ENCODE measurements around the gene CBX4.
A peak's percentile ranks its signal among the peaks of the same experiment; 100 is the strongest.

CBX4 gene

DNA sequence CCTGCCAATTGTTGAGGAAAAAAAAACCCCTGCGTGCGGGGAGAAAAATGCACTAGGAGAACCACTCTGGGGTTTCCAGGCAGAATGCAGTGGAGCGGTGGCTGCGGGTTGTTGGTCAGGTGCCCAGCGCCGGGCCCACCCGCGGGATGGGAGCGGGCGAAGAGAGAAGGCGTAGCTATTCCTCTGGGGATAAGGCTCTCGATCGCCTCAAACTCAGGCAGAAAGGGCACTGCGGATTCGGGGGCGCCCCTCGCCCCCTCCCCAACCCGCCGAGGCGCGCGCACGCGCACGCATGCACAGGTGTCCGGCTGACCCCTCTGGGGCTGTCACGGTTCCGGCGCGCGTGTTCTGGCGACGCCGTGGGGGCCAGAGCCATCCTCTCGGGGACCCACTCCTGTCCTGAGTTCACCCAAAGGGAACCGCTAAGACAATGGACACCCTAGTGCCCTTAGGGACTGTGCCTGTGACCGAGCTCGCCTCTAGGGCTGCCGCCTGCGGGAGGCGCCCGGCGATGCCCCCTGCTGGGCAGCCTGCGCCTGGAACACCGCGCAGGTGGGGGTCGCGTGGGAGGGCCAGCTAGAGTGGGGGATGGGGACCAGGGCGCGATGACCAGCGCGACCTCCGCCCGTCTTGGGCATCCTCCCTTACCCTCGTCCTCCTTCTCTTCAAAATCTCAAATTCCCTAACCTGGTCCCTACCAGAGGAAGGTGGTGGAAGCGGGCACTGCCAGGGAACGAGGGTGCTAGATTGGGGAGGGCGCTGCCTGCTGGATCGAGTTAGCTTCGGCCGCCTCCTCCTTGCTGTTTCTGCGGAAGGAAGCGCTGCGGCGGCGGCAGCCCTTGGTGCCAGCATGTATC is 28.0 kb downstream of the CBX4 start:
- DNase-seq: no peak

GRCh38 chr17:79810130-79811010 is 28.9 kb downstream of the CBX4 start:
- DNase-seq: peak; percentile 81

DNA sequence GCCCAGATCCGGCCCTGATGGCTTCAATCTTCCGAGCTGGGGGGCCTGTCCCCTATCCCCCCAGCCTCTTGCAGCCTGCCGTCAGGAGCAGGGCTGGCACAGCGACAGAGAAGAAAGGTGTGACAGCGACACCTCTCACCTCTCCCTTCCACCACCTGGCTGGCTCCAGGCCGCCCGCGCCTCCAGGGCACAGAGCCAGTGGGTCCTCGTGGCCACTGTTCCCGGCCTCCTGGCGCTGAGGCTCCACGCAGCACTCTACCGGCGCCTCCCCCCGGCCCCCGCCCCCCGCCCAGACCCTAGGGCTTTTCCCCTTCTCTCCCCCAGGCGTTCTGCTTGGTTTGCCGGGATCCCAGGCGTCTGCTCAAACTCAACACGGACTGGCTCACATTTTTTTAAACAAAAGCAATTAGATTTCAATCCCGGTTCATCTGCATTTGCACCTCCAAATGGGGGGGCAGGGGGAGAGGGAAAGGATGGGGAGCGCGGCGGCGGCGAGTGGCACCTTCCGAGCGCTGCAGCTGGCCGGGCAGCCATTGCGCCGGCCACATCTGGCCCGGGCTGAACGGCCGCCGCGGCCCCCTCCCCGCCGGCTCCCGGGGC is 29.6 kb downstream of the CBX4 start:
- no peak for DNase-seq

DNA sequence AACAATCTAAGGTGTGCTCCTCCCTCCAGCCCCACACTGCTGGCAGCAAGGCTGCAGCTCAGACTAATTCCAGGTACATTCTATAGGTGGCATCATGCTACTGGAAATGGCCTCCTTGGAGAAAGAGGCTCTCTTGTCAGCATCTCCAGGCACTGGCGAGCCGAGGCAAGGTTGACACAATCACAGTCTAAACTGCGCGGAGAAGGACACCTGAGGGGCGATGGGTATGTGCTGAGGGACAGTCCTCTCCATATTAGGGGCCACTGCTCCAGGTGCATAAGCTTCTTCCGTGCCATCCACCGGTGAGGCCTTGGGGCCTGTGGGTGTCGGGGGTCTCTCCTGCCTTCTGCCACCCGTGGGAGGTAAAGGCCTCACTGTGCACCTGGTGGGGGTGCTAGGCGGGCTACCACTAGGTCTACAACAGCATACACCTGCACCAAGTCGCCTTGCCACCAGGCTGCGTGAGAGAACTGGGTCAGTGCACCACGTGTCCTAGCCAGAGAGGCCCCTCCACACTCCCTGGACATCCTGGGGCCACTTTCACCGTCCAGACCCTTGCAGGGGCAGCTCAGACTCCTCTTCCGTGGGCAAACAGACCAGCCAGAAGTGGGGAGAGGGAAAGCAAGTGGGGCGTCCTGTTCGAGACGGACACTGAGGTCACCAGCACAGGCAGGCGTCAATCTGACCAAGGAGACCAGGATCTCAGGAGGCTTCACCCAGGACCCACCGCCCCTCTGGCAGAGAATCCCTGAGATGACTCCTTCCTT is 30.3 kb downstream of the CBX4 start:
- DNase-seq: no peak

- DNase-seq: no peak
These were observed 32.1 kb downstream of the CBX4 start for GRCh38 chr17:79806863-79807720.

DNA sequence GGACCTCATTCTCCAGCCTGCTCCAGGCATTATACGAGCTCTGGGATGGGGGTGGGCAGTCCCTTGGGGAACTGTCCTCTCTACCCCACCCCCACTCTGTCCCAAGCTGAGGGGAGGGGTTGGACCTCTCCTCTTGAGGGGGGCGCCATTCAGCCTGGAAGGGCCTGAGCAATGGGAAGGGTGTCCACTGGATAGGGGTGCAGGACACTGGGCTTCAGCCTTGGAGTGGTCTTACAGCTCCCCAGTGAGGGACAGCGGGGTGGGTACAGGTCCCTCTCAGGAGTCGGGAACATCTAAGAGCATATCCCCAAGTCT is 32.8 kb downstream of the CBX4 start:
- DNase-seq: no peak

GRCh38 chr17:79804856-79805696 is 34.2 kb downstream of the CBX4 start:
- DNase-seq: no peak

GRCh38 chr17:79803997-79804855 is 35.0 kb downstream of the CBX4 start:
- peak; percentile 66 for DNase-seq

- no peak for DNase-seq
These were observed 35.7 kb downstream of the CBX4 start for GRCh38 chr17:79803421-79803996.

GRCh38 chr17:79802736-79803420 is 36.4 kb downstream of the CBX4 start:
- DNase-seq: no peak

GRCh38 chr17:79802039-79802735 is 37.1 kb downstream of the CBX4 start:
- DNase-seq: no peak

DNA sequence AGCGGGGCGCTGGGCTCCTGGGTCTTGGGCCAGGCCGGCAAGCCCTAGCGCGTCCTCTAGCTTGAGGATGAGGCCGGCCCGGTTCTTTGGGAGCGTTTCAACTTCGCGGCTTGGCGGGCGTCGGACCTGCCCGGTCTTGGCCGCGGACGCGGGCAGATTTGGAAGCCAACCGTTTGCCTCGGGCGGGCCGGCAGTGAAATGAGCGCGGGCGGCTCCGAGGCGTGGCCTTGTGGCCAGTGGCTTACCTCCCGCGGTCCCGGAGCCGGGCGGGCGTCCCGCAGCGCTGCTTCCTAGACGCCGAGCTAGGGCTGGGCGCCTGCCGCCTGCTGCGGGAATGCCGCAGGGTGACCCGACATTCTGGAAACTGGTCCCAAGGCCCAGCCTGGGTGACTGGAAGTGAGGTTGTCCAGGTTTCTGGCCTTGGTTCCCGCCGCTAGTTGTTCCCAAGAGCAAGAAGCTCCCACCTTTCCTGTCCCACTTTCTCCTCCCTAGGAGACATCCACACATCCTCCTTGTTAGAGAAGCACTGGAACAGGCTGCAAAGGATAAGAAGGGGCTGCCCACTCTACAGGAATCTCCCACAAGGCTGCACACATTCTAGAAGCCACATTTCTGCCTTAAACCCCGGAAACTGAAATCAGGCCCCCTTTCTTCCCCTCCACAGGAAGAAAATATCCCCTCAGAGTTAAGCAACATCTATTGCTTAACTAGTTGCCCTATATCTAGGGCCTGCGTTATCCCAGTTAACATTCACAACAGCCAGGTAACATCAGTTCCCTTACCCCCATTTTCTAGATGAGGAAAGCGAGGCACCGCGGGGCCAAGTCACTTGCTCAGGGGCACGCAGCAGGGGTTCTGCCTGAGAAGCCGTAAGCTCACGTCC is 37.8 kb downstream of the CBX4 start:
- DNase-seq: no peak

DNA sequence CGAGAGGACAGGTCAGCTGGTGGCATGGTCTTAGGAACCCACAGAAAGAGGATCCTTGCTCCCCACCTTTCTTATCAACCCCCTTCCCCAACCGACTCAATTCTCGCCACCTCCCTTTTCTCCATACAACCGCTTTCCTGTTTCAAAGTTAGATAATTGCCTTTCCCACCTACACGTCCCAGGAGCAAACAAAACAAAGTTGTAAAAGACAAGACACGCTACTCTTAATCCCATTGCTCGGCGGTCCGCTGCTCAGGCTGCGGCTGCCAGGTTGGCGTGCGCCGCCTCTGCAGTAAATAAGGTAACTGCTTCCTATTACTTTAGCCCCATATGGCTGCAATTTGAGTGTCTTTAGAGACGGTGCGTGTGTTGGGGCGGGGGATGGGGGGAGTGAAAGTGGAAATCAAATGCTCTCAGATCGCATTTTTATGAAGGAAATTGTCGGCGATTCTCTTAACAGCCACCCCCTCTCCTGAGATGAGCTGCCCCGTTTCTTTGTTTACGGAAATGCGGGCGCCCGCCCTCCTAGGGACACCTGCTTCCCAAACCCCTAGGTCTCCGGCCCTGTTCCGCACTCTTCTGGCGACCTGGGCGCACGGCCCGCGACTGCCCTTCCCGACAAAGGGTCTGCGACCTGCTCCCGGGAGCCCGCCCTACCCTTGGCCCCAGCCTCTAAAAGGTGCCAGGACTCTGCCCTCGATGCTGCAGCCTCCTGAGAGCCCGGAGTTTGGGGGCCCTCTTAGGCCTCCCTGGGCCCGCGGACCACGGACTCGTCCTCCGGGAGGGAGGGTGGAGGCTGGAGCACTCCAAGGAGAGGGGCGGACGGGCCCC is 38.7 kb downstream of the CBX4 start:
- DNase-seq: no peak

DNA sequence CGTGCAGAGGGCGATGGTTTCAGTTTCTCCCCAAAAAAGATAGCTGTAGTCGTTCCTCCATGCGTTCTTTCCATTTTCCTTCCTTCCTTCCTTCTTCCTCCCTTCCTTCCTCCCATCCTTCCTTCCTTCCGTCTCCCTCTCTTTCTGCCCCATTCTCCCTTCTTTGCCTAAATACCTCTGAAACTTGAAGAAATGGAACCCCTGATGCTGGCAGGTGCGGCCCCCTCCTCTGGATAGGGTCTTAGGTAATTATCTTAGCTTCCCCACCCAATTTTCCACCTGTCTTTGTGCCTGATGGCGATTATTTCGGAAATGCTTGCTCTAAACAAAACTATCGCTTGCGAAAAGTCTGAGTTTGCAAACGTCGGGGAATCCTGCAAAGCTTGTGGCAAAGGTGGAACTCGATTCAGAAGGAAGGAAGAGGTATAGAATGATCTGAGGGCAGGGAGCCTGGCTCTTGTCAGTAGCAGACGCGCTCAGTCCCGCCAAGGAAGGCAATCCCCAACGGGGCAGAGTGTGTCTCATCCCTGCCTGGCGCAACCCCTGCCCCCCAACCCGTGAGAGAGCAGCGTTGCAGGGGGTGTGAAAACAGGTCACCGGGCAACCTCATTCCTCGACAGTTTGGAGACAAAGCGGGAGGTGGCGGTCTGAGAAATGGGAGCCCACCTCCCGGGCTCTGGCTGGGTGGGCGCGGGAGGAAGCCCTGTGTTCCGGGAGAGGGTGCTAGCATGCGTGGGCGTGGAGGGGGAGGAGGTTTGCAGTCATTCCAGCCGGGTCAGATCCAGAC is 39.5 kb downstream of the CBX4 start:
- no peak for DNase-seq

DNA sequence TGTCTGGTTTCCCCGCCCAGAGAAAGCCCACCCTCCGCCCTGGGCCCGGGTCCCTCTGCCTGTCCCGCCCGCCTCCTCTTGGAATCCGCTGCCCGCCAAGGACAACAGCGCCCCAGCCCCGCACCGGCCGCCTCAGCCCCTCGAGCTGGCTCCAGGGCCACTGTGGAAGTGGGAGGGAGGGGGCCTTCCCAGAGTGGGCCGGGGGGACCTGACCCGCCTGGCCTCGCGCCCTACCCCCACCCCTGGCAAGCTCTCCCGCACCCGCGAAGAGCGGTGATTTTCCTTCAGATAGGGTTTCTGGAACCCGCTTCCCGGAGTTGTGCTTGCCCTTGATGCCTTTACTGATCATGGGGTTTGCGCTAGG is 40.1 kb downstream of the CBX4 start:
- DNase-seq: no peak

All from stimulated activated CD4-positive, alpha-beta T cell treated with anti-CD3 and anti-CD28 coated beads, Interleukin-12 subunit alpha, Interleukin-12 subunit beta, amount 100 ng/mL, for 4 hours (primary cell).